Activated naive CD4-positive, alpha-beta T cell treated with anti-CD3 and anti-CD28 coated beads for 36 hours (primary cell): ENCODE data around the gene CWF19L1. TPM values are rescaled to one million over a fixed set of nuclear protein-coding genes. Genes with fewer than 3 reads are reported as not detected.

ENCODE experiments used
- CTCF ChIA-PET: fragments of 350-600 bp; sonication (Branson Sonifier 250); formaldehyde crosslinking; loops from one replicate; lab custom pipeline; 2021; ENCODE audit warnings: antibody characterized with exemption; lab: Charles Lee
- DNase-seq: peaks from one replicate; pipeline ENCODE4 v3.0.0-alpha.2; 2020
- H3K27ac Mint-ChIP-seq: one replicate; pipeline ENCODE4 v1.8.0; 2021; ENCODE audit warnings: mild to moderate bottlenecking, mixed read lengths
- H3K27me3 Mint-ChIP-seq: one replicate; pipeline ENCODE4 v1.8.0; 2021; ENCODE audit warnings: low read depth, mixed read lengths
- H3K36me3 Mint-ChIP-seq: one replicate; pipeline ENCODE4 v1.8.0; 2021; ENCODE audit warnings: low read depth, mixed read lengths
- H3K4me1 Mint-ChIP-seq: one replicate; pipeline ENCODE4 v1.8.0; 2021; ENCODE audit warnings: low read depth, mixed read lengths
- H3K4me3 Mint-ChIP-seq: one replicate; pipeline ENCODE4 v1.8.0; 2021; ENCODE audit warnings: mild to moderate bottlenecking, moderate library complexity, mixed read lengths
- H3K9me3 Mint-ChIP-seq: one replicate; pipeline ENCODE4 v1.8.0; 2021; ENCODE audit warnings: mixed read lengths
- intact Hi-C: fragments of 100-400 bp; cut with micrococcal nuclease; formaldehyde crosslinking; loops from one replicate; pipeline ENCODE4 v1.15.1; 2023
- total RNA-seq, 2 experiments: library from RNA; stranded (reverse); gene quantifications; one replicate each; pipeline ENCODE4 v1.2.3, GENCODE V29; 2021

CWF19L1 gene
- total RNA-seq, 2 experiments from 2014 or later, result 35.3 to 35.4 TPM

GRCh38 chr10:100245484-100246220 is 21.8 kb downstream of the CWF19L1 start:
- Mint-ChIP-seq H3K4me1 (peaks cover 3% of the 10 kb centered on the region), H3K36me3 (peaks cover 35% of the 10 kb centered on the region), H3K27me3 (no peaks in the 10 kb centered on the region), H3K27ac (no peak overlapping the region), H3K4me3 (no peak overlapping the region), H3K9me3 (no peaks in the 10 kb centered on the region)
- no peak for DNase-seq
- intact Hi-C loops, result no loop called here
- CTCF ChIA-PET, result no interaction called here

- H3K4me3 Mint-ChIP-seq, result no peak overlapping the region
- DNase-seq, result no peak
- no peaks in the 10 kb centered on the region for H3K27me3 Mint-ChIP-seq
- CTCF ChIA-PET, result interaction anchor here (0.6 to 1.2 kb wide), 3 partner anchors 8 to 377 kb away, joined by 3 to 5 read pairs (median 3); no protein-coding TSS in a partner anchor
- peaks cover 3% of the 10 kb centered on the region for H3K4me1 Mint-ChIP-seq
- intact Hi-C loops, result loop anchor here (5.0 kb wide), 1 partner anchor 393 kb away; no protein-coding TSS in a partner anchor
- H3K36me3 Mint-ChIP-seq, result peaks cover 27% of the 10 kb centered on the region
- no peaks in the 10 kb centered on the region for H3K9me3 Mint-ChIP-seq
- no peak overlapping the region for H3K27ac Mint-ChIP-seq
These were observed 27.6 kb downstream of the CWF19L1 start for GRCh38 chr10:100239851-100240250.

GRCh38 chr10:100238429-100238828 is 29.0 kb downstream of the CWF19L1 start:
- peaks cover 27% of the 10 kb centered on the region for H3K36me3 Mint-ChIP-seq
- CTCF ChIA-PET, result interaction anchor here (0.7 kb wide), 1 partner anchor 23 kb away, joined by 6 read pairs; no protein-coding TSS in a partner anchor
- no peak overlapping the region for H3K4me3 Mint-ChIP-seq
- H3K27me3 Mint-ChIP-seq, result no peaks in the 10 kb centered on the region
- H3K4me1 Mint-ChIP-seq, result peaks cover 3% of the 10 kb centered on the region
- DNase-seq, result no peak
- no peaks in the 10 kb centered on the region for H3K9me3 Mint-ChIP-seq
- no peak overlapping the region for H3K27ac Mint-ChIP-seq
- intact Hi-C loops, result no loop called here

- Mint-ChIP-seq H3K36me3 (peaks cover 16% of the 10 kb centered on the region), H3K27ac (no peak overlapping the region), H3K9me3 (no peaks in the 10 kb centered on the region), H3K4me3 (no peak overlapping the region), H3K27me3 (no peaks in the 10 kb centered on the region), H3K4me1 (peaks cover 22% of the 10 kb centered on the region)
- DNase-seq, result no peak
- CTCF ChIA-PET, result interaction anchor here (0.6 to 1.5 kb wide), 3 partner anchors 9 to 521 kb away, joined by 3 to 5 read pairs (median 3); no protein-coding TSS in a partner anchor
- intact Hi-C loops, result no loop called here
These were observed 35.3 kb downstream of the CWF19L1 start for GRCh38 chr10:100232101-100232500.

- Mint-ChIP-seq H3K36me3 (peaks cover 10% of the 10 kb centered on the region), H3K27ac (peak overlapping the region; percentile 90), H3K27me3 (no peaks in the 10 kb centered on the region), H3K4me1 (peaks cover 31% of the 10 kb centered on the region), H3K9me3 (no peaks in the 10 kb centered on the region), H3K4me3 (peak overlapping the region; percentile 91)
- no peak for DNase-seq
- intact Hi-C loops, result loop anchor here (1.0 to 5.0 kb wide), 10 partner anchors 37 to 609 kb away; partner anchors contain the start of genes BLOC1S2, CWF19L1, DNMBP and ENTPD7
- CTCF ChIA-PET, result interaction anchor here (0.6 kb wide), 1 partner anchor 389 kb away, joined by 3 read pairs; no protein-coding TSS in a partner anchor
These were observed 37.5 kb downstream of the CWF19L1 start for GRCh38 chr10:100229819-100230422.

GRCh38 chr10:100223879-100224278 is 43.6 kb downstream of the CWF19L1 start:
- Mint-ChIP-seq H3K4me1 (peaks cover 19% of the 10 kb centered on the region), H3K27ac (no peak overlapping the region), H3K27me3 (no peaks in the 10 kb centered on the region), H3K9me3 (no peaks in the 10 kb centered on the region), H3K4me3 (no peak overlapping the region), H3K36me3 (peaks cover 22% of the 10 kb centered on the region)
- intact Hi-C loops, result no loop called here
- no peak for DNase-seq
- CTCF ChIA-PET, result interaction anchor here (0.6 to 0.8 kb wide), 2 partner anchors 28 to 36 kb away, joined by 3 to 4 read pairs; no protein-coding TSS in a partner anchor

GRCh38 chr10:100222529-100222928 is 44.9 kb downstream of the CWF19L1 start:
- intact Hi-C loops, result no loop called here
- no peaks in the 10 kb centered on the region for H3K9me3 Mint-ChIP-seq
- no peak overlapping the region for H3K27ac Mint-ChIP-seq
- H3K4me3 Mint-ChIP-seq, result no peak overlapping the region
- H3K4me1 Mint-ChIP-seq, result peaks cover 11% of the 10 kb centered on the region
- peaks cover 26% of the 10 kb centered on the region for H3K36me3 Mint-ChIP-seq
- no peaks in the 10 kb centered on the region for H3K27me3 Mint-ChIP-seq
- CTCF ChIA-PET, result no interaction called here
- DNase-seq, result no peak

- Mint-ChIP-seq H3K4me3 (no peak overlapping the region), H3K4me1 (no peaks in the 10 kb centered on the region), H3K27ac (no peak overlapping the region), H3K27me3 (no peaks in the 10 kb centered on the region), H3K36me3 (peaks cover 31% of the 10 kb centered on the region), H3K9me3 (no peaks in the 10 kb centered on the region)
- DNase-seq, result no peak
- CTCF ChIA-PET, result interaction anchor here (0.5 to 1.1 kb wide), 2 partner anchors 218 to 597 kb away, joined by 3 to 4 read pairs; no protein-coding TSS in a partner anchor
- intact Hi-C loops, result no loop called here
These were observed 51.4 kb downstream of the CWF19L1 start for GRCh38 chr10:100216006-100216405.

- no peak for DNase-seq
- Mint-ChIP-seq H3K36me3 (peaks cover 22% of the 10 kb centered on the region), H3K4me1 (no peaks in the 10 kb centered on the region), H3K27ac (no peak overlapping the region), H3K4me3 (no peak overlapping the region), H3K9me3 (no peaks in the 10 kb centered on the region), H3K27me3 (no peaks in the 10 kb centered on the region)
- intact Hi-C loops, result no loop called here
- CTCF ChIA-PET, result no interaction called here
These were observed 58.1 kb downstream of the CWF19L1 start for GRCh38 chr10:100209303-100209702.

GRCh38 chr10:100208276-100208675 is 59.2 kb downstream of the CWF19L1 start:
- Mint-ChIP-seq H3K36me3 (peaks cover 25% of the 10 kb centered on the region), H3K27ac (no peak overlapping the region), H3K4me3 (no peak overlapping the region), H3K9me3 (no peaks in the 10 kb centered on the region), H3K27me3 (no peaks in the 10 kb centered on the region), H3K4me1 (no peaks in the 10 kb centered on the region)
- CTCF ChIA-PET, result no interaction called here
- intact Hi-C loops, result no loop called here
- no peak for DNase-seq

- no peak overlapping the region for H3K4me3 Mint-ChIP-seq
- no peaks in the 10 kb centered on the region for H3K27me3 Mint-ChIP-seq
- intact Hi-C loops, result no loop called here
- H3K36me3 Mint-ChIP-seq, result peaks cover 24% of the 10 kb centered on the region
- H3K4me1 Mint-ChIP-seq, result no peaks in the 10 kb centered on the region
- H3K9me3 Mint-ChIP-seq, result no peaks in the 10 kb centered on the region
- H3K27ac Mint-ChIP-seq, result no peak overlapping the region
- CTCF ChIA-PET, result interaction anchor here (1.1 kb wide), 1 partner anchor 158 kb away, joined by 3 read pairs; no protein-coding TSS in a partner anchor
- DNase-seq, result no peak
These were observed 63.1 kb downstream of the CWF19L1 start for GRCh38 chr10:100204370-100204769.

GRCh38 chr10:100201549-100201948 is 65.9 kb downstream of the CWF19L1 start:
- Mint-ChIP-seq H3K36me3 (peaks cover 33% of the 10 kb centered on the region), H3K27ac (no peak overlapping the region), H3K4me1 (no peaks in the 10 kb centered on the region), H3K9me3 (no peaks in the 10 kb centered on the region), H3K27me3 (no peaks in the 10 kb centered on the region), H3K4me3 (no peak overlapping the region)
- DNase-seq, result no peak
- intact Hi-C loops, result no loop called here
- CTCF ChIA-PET, result interaction anchor here (1.3 kb wide), 1 partner anchor 13 kb away, joined by 3 read pairs; no protein-coding TSS in a partner anchor
